ENCODE results near the gene NFATC2.

Gene NFATC2

GRCh38 chr20:51536116-51537069 lies 6.1 kb downstream of the NFATC2 start:
- Histone ChIP-seq H3K4me3 (ENCODE audit: low read depth, low read length) (no peak overlapping the region), H3K36me3 (ENCODE audit: control insufficient read depth, insufficient read depth, low read length) (no peaks in the 10 kb centered on the region), H3K27ac (ENCODE audit: low read depth, low read length) (no peak overlapping the region), H3K9me3 (ENCODE audit: control insufficient read depth, insufficient read depth, low read length) (no peaks in the 10 kb centered on the region), H3K9ac (ENCODE audit: low read depth, low read length) (no peak overlapping the region), H3K4me1 (ENCODE audit: control insufficient read depth, insufficient read depth, low read length) (no peaks in the 10 kb centered on the region), H3K27me3 (ENCODE audit: control insufficient read depth, insufficient read depth, low read length) (no peaks in the 10 kb centered on the region)

GRCh38 chr20:51535674-51536073 lies 6.8 kb downstream of the NFATC2 start:
- H3K27ac ChIP-seq (ENCODE audit: low read depth, low read length), result no peak overlapping the region
- no peak overlapping the region for H3K9ac ChIP-seq (ENCODE audit: low read depth, low read length)
- H3K27me3 ChIP-seq (ENCODE audit: control insufficient read depth, insufficient read depth, low read length), result no peaks in the 10 kb centered on the region
- H3K4me1 ChIP-seq (ENCODE audit: control insufficient read depth, insufficient read depth, low read length), result no peaks in the 10 kb centered on the region
- no peaks in the 10 kb centered on the region for H3K9me3 ChIP-seq (ENCODE audit: control insufficient read depth, insufficient read depth, low read length)
- no peak overlapping the region for H3K4me3 ChIP-seq (ENCODE audit: low read depth, low read length)
- no peaks in the 10 kb centered on the region for H3K36me3 ChIP-seq (ENCODE audit: control insufficient read depth, insufficient read depth, low read length)

DNA sequence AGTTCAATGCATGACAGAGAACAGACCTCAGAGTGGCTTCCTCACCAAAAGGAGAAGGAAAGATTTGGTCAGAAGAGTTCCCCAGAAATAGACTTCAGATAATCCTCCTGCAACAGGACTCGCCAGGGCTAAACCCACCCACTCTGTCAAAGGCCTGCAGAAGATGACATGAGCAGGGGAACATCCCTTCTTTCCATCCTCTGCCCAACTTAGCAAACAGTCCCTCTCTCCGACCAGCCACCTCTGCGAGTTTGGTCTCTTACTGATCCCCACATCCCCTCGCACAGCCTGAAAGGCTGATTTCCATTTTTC lies 7.5 kb downstream of the NFATC2 start:
- H3K36me3 ChIP-seq (ENCODE audit: control insufficient read depth, insufficient read depth, low read length), result no peaks in the 10 kb centered on the region
- no peak overlapping the region for H3K4me3 ChIP-seq (ENCODE audit: low read depth, low read length)
- H3K9me3 ChIP-seq (ENCODE audit: control insufficient read depth, insufficient read depth, low read length), result no peaks in the 10 kb centered on the region
- H3K27me3 ChIP-seq (ENCODE audit: control insufficient read depth, insufficient read depth, low read length), result no peaks in the 10 kb centered on the region
- no peak overlapping the region for H3K27ac ChIP-seq (ENCODE audit: low read depth, low read length)
- no peaks in the 10 kb centered on the region for H3K4me1 ChIP-seq (ENCODE audit: control insufficient read depth, insufficient read depth, low read length)
- H3K9ac ChIP-seq (ENCODE audit: low read depth, low read length), result no peak overlapping the region

GRCh38 chr20:51533291-51534172 lies 9.0 kb downstream of the NFATC2 start:
- Histone ChIP-seq H3K4me1 (ENCODE audit: control insufficient read depth, insufficient read depth, low read length) (no peaks in the 10 kb centered on the region), H3K27me3 (ENCODE audit: control insufficient read depth, insufficient read depth, low read length) (no peaks in the 10 kb centered on the region)

DNA sequence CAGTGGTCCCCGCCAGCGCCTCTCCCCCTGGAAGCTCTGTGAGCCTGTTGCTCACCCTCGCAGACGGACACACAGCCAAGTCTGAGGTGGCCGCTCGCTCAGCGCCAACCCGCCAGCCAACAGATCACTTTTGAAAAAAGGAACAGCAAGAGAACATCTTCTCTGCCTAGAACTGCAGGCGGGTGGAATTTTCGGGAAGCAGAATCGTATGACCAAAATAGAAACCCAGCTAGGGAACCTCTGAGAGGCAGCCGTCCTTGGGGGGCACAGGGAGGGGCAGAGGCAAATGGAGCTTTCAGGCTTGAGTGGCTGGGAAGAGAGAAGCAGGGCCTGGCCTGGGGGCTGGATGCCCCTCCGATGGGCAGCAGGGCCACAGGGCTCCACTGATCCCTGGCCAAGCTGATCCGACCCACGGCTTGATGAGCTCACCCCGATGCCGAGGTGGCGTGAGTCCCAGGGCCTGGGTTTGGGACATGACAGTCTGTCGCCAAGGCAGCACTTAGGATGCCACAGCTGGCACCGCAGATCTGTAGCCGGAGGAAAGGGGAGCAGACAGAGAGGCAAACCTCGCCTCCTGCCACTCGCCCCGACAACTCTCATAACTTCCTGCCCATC lies 9.8 kb downstream of the NFATC2 start:
- no peak overlapping the region for H3K27ac ChIP-seq (ENCODE audit: low read depth, low read length)
- no peaks in the 10 kb centered on the region for H3K4me1 ChIP-seq (ENCODE audit: control insufficient read depth, insufficient read depth, low read length)

More at GRCh38 chr20:51533291-51534172, 9.0 kb downstream of the NFATC2 start:
- Histone ChIP-seq H3K27ac (ENCODE audit: low read depth, low read length) (no peak overlapping the region), H3K36me3 (ENCODE audit: control insufficient read depth, insufficient read depth, low read length) (no peaks in the 10 kb centered on the region), H3K9ac (ENCODE audit: low read depth, low read length) (no peak overlapping the region), H3K4me3 (ENCODE audit: low read depth, low read length) (no peak overlapping the region), H3K9me3 (ENCODE audit: control insufficient read depth, insufficient read depth, low read length) (no peaks in the 10 kb centered on the region)

GRCh38 chr20:51531712-51532456 lies 10.6 kb downstream of the NFATC2 start:
- H3K9ac ChIP-seq (ENCODE audit: low read depth, low read length), result no peak overlapping the region
- no peak overlapping the region for H3K27ac ChIP-seq (ENCODE audit: low read depth, low read length)
- H3K4me1 ChIP-seq (ENCODE audit: control insufficient read depth, insufficient read depth, low read length), result no peaks in the 10 kb centered on the region

More for the DNA sequence above, 9.8 kb downstream of the NFATC2 start:
- Histone ChIP-seq H3K9ac (ENCODE audit: low read depth, low read length) (no peak overlapping the region), H3K4me3 (ENCODE audit: low read depth, low read length) (no peak overlapping the region), H3K9me3 (ENCODE audit: control insufficient read depth, insufficient read depth, low read length) (no peaks in the 10 kb centered on the region), H3K36me3 (ENCODE audit: control insufficient read depth, insufficient read depth, low read length) (no peaks in the 10 kb centered on the region), H3K27me3 (ENCODE audit: control insufficient read depth, insufficient read depth, low read length) (no peaks in the 10 kb centered on the region)

GRCh38 chr20:51531141-51531710 lies 11.3 kb downstream of the NFATC2 start:
- Histone ChIP-seq H3K4me3 (ENCODE audit: low read depth, low read length) (no peak overlapping the region), H3K9me3 (ENCODE audit: control insufficient read depth, insufficient read depth, low read length) (no peaks in the 10 kb centered on the region), H3K27me3 (ENCODE audit: control insufficient read depth, insufficient read depth, low read length) (no peaks in the 10 kb centered on the region), H3K4me1 (ENCODE audit: control insufficient read depth, insufficient read depth, low read length) (no peaks in the 10 kb centered on the region), H3K36me3 (ENCODE audit: control insufficient read depth, insufficient read depth, low read length) (no peaks in the 10 kb centered on the region), H3K9ac (ENCODE audit: low read depth, low read length) (no peak overlapping the region), H3K27ac (ENCODE audit: low read depth, low read length) (no peak overlapping the region)

More at GRCh38 chr20:51531712-51532456, 10.6 kb downstream of the NFATC2 start:
- Histone ChIP-seq H3K36me3 (ENCODE audit: control insufficient read depth, insufficient read depth, low read length) (no peaks in the 10 kb centered on the region), H3K4me3 (ENCODE audit: low read depth, low read length) (no peak overlapping the region), H3K27me3 (ENCODE audit: control insufficient read depth, insufficient read depth, low read length) (no peaks in the 10 kb centered on the region), H3K9me3 (ENCODE audit: control insufficient read depth, insufficient read depth, low read length) (no peaks in the 10 kb centered on the region)

DNA sequence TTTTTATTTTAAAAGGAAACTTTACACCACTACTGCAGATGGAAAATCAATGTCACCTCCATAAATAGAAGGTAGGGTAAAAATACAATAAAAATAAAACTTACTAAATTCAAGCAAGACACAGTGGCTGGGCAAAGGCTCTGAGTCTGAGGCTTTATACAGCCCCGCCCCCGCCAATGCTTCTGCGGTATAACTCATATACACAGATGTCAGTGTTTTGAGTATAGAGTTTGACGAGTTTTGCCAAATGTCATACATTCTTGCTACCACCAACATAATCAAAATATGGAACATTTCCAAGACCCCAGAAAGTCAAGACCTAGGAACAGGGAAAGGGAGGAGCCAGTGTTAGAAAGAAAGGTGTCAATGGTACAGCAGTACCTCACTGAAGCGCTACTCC lies 12.8 kb downstream of the NFATC2 start:
- no peaks in the 10 kb centered on the region for H3K27me3 ChIP-seq (ENCODE audit: control insufficient read depth, insufficient read depth, low read length)
- H3K4me3 ChIP-seq (ENCODE audit: low read depth, low read length), result no peak overlapping the region
- H3K9ac ChIP-seq (ENCODE audit: low read depth, low read length), result no peak overlapping the region
- H3K36me3 ChIP-seq (ENCODE audit: control insufficient read depth, insufficient read depth, low read length), result no peaks in the 10 kb centered on the region
- H3K4me1 ChIP-seq (ENCODE audit: control insufficient read depth, insufficient read depth, low read length), result no peaks in the 10 kb centered on the region
- H3K9me3 ChIP-seq (ENCODE audit: control insufficient read depth, insufficient read depth, low read length), result no peaks in the 10 kb centered on the region
- no peak overlapping the region for H3K27ac ChIP-seq (ENCODE audit: low read depth, low read length)

- no peaks in the 10 kb centered on the region for H3K9me3 ChIP-seq (ENCODE audit: control insufficient read depth, insufficient read depth, low read length)
- H3K27ac ChIP-seq (ENCODE audit: low read depth, low read length), result no peak overlapping the region
- H3K4me3 ChIP-seq (ENCODE audit: low read depth, low read length), result no peak overlapping the region
- H3K9ac ChIP-seq (ENCODE audit: low read depth, low read length), result no peak overlapping the region
- H3K27me3 ChIP-seq (ENCODE audit: control insufficient read depth, insufficient read depth, low read length), result no peaks in the 10 kb centered on the region
- no peaks in the 10 kb centered on the region for H3K36me3 ChIP-seq (ENCODE audit: control insufficient read depth, insufficient read depth, low read length)
- H3K4me1 ChIP-seq (ENCODE audit: control insufficient read depth, insufficient read depth, low read length), result no peaks in the 10 kb centered on the region
These were observed 13.3 kb downstream of the NFATC2 start for GRCh38 chr20:51529081-51529681.
